ENCODE results near the gene RHO. TPM values are rescaled to one million over a fixed set of nuclear protein-coding genes. Genes with fewer than 3 reads are reported as not detected.

RHO gene
- total RNA-seq, 1 experiment from 2014 or later = not detected

DNA sequence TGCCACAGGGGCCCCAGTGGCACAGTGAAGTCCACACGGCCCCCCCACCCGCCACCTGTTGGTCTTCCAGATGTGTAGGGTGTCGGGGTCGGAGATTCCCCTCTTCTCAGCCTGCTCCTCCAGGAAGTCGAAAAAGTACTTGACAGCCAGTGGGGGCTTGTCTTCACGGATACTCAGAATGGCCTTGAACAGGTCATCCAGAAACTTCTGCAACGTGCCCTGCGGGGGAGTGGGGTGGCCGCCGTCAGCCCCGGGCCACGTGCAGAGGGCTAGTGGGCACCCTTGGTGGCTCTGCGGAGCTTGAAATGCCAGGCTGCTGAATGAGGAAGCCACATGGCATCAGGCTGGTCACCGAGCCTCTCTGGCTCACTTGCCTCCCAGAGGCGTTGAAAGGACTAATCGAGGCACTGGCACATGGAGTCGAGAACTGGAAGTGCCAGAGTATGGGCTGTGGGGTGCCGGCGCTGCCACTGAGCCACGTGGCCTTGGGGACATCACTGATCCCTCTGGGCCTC, 31.2 kb downstream of the RHO start:
- no peak for DNase-seq (ENCODE audit: low spot score)

DNA sequence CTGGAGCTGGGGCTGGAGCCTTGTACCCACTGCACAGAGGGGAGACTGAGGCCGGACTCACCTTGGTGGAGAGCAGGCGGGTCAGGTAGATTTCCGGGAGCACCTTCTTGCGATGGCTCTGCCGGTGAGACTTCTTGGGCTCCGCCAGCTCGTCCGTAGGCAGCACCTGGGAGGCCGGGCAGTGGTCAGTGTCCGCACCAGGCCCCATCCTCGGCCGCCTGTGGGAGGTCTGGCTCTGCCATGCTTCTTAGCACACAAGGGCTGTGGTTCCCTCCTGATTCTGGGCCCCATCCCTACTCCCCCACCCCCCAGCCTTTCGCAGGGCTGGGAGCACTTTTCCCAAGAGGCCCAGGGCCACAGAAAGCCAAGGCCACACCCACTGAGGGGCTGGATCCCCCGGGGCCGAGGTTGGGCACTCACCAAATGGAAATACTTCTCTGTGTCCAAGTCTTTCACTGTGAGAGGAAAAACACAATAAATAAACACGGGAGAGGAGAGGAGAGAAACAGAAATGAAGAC, 31.9 kb downstream of the RHO start:
- peak; percentile 89 for DNase-seq (ENCODE audit: low spot score)

DNA sequence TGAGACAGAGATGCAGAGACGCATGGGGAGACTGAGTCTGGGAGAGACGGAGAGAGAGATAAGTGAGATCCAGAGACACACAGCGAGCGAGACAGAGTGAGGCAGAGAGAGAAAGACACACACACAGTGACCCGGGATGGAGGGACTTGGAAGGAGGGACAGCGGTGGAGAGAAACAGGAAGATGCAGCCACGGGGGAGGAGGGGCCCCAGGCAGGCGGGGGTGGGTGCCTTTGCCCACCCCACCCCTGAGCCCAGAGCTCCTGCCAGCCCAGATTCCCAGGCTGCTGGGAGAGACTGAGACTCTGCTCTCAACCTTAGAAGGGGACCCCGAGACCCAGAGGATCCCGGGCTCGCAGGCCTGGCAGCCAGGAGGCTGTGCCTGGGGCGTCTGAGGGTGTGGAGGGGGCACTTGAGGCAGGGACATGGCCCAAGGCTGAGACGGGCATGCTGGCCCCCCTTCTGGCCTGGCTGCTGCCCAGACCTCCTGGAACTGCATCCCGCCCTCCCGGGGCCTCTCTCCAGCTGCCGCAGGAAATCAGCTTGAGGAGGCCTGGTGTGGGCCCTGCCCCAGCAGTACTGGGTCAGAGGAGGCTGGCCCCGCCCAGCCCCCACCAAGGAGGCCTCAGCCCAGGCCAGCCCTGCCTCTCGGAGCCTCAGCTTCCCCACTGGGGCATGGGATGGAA, 32.6 kb downstream of the RHO start:
- DNase-seq (ENCODE audit: low spot score) = peak; percentile 96

DNA sequence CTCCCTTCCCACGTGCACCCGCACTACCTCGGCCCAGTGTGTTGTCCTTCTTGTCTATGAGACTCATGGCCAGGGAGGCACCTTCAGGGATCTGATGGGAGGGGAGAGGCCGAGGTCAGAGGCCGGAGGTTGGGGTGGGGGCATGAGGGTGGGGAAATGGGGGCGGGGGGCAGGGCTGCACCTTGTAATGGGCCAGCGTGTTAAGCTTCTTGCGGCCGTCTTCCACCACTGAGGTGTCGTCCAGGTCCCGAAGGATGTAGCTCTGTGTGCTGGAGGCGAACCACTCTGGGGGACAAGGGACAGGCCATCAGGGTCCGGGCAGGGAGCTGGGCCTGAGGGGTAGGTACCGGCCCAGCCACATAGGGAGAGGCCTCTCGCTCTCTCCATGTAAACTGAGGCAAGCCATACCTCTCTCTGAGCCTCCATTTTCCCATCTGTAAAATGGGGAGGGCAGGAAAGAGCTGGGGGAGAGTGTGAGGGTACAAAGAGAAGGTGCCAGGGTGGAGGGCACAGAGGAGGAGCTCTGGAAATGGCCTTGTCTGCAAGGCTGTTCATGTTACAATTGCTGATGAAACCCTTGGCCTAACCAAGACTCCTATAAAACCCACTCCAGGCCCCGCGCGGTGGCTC, 33.3 kb downstream of the RHO start:
- DNase-seq (ENCODE audit: low spot score) = no peak

DNA sequence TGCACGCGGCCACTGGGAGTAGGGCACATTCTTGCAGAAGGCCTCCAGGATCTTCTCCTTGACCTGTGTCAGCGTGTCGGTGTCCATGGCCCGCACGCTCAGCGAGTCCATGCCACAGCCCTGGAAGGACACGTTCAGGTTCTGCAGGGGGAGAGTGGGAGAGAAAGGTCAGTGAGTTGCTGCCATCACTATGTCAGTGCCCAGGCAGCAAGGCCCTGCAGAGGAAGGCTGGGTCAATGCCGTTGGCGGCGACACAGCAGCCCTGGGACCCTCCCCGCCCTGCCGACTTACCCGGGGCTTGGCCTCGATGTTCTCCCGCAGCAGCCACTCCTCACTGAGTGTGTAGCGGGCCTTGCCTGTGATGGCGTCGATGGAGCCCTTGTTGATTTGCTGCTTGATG, 34.4 kb downstream of the RHO start:
- DNase-seq (ENCODE audit: low spot score) = no peak

DNA sequence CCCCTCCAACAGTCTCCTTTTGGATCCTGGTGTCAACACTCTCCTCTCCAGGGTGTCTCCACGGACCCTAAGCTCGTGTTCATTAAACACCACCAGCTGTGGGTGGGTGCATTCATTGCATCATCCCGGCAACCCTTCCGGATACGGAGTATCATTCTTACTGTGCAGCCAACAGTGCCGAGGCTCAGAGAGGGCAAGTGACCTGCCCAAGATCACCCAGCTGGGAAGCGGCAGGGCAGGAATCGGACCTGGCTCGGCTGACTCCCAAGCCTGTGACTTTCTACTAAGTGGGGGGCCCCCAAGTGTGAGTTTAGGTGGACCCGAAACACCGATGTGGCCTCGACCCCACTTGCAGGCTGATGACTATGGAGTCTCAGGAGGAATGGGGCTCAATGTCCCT, 34.9 kb downstream of the RHO start:
- DNase-seq (ENCODE audit: low spot score) = no peak

DNA sequence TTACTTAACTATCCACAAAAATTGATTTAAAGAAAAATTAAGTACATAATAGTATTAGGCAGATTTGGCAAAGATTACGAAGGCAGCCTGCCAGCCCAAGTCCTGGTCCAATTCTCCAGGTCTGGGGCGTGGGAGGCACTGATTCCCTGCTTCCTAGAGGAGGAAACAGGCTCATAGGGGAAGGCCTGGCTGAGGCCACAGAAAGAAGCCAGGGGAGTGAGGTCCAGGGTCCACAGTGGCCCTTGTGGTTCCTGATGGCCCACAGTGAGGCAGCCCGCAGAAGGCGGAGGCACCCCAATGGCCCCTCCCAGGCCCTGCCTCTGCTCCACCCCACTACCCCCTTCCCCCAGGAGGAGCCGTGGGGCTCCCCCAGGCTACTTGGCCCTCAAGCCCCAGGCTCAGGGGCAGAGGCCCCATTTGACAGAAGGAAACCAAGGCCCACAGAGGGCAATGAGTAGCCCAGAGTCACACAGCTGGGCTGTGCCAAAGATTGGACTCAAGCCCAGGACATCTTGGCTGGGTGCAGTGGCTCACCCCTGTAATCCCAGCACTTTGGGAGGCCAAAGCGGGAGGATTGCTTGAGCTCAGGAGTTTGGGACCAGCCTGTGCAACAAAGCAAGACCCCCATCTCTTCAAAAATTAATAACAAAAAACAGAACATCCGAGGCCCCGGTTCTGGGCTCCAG, 35.6 kb downstream of the RHO start:
- no peak for DNase-seq (ENCODE audit: low spot score)

DNA sequence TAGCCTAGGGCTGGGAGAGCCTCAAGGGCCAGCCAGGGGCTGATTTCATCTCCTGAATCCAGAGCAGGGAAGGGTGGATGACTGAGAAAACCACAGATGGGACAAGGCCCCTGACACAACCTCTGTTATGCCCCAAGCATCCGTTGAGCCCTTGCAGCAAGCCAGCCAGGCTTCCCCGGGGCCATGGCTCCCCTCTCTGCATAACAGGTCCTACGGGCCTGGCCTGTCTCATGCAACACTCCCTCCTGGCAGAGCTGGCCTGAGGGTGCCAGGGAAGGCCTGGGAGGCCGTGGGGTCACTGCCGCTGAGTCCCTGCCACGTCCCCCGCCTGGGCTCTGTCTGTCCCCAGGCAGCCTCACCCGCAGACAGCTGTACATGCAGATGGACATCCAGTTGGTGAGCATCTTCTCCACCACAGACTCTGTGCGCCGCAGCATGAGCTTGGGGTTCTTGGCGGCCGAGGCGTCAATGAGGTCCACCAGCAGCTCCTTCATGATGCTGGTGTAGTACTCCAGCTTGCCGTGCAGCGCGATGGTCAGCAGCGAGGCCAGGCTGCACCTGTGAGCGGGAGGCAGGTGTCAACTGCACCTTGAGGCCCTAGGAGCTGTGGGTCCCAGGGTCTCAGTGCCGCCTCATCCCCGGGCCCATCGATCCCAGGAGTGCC, 36.7 kb downstream of the RHO start:
- no peak for DNase-seq (ENCODE audit: low spot score)

DNA sequence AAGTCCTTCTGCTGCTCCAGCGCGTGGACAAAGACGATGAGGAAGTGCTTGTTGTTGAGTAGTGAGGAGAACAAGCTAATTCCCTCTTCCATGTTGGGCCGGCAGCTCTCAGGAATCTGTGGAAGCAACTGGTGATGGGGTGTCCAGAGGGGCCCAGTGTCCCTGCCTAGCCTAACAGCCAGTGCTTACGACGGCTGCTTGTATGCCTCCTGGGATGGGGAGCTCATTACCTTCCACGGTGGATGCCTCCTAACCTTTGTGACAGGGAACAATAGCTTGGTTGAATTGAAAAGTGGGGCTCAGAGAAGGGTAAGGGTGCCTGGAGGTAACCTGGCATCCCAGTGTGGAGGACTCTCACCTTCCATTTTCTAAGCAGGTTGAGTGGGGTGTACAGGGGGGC, 37.5 kb downstream of the RHO start:
- no peak for DNase-seq (ENCODE audit: low spot score)

DNA sequence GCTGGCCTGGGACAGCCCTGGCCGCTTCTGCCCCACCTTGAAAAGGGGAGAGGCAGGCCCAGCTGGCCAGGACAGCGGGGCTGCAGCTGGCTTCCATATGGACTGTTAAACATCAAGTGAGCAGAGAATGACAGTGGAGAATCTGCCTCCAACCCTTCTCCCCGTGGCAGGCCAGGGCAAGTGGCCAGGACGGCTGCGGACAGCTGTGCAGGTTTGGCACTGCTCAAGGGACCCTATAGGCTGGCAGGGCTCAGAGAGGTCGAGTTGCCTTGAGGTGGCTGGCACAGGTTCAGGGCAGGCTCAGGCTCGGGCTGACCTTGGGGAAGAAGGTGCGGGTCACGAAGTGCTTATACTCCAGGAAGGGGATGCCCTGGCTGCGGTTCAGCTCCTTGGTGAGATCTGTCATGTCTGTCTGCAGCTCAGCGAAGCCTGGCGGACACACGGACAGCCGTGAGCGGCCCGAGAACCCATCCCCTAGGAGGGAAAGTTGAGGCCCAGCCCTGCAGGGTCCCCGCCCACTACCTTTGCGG, 38.8 kb downstream of the RHO start:
- no peak for DNase-seq (ENCODE audit: low spot score)

DNA sequence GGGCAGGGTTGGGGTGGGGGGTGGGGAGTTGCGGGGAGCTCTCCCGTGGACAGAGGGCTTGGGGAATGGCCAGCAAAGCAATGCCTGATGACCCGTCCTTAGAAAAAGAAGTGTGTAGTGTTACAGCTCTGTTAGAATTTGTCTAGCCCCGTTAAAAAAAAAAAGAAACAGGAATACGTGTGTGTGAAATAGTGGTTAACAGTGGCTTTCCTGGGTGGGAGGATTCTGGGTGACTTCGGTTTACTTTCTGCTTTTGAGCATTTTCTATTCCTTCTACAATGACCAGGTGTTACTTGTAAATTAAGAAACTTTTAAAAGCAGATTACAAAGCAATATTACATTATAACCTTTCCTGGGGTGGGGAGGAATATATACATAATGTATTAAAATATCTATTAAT, 39.5 kb downstream of the RHO start:
- no peak for DNase-seq (ENCODE audit: low spot score)

DNA sequence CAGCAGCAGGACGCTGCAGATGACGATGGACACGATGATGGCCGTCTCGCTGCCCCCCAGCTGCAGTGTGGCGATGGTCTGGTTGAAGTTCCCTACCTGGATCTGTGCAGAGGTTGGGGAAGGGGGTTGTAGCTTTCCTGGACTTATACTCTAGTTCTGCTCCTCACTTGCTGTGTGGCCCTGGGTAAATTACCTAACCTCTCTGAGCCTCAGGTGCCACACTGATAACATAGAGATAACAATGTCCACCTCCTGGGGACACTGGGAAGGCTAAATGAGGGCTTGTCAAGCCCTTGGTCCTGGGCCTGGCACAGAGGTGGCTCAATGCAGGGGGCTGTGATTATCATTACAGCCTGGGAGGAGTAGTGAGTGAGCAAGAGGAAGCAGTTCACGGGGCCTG, 41.4 kb downstream of the RHO start:
- DNase-seq (ENCODE audit: low spot score) = no peak

DNA sequence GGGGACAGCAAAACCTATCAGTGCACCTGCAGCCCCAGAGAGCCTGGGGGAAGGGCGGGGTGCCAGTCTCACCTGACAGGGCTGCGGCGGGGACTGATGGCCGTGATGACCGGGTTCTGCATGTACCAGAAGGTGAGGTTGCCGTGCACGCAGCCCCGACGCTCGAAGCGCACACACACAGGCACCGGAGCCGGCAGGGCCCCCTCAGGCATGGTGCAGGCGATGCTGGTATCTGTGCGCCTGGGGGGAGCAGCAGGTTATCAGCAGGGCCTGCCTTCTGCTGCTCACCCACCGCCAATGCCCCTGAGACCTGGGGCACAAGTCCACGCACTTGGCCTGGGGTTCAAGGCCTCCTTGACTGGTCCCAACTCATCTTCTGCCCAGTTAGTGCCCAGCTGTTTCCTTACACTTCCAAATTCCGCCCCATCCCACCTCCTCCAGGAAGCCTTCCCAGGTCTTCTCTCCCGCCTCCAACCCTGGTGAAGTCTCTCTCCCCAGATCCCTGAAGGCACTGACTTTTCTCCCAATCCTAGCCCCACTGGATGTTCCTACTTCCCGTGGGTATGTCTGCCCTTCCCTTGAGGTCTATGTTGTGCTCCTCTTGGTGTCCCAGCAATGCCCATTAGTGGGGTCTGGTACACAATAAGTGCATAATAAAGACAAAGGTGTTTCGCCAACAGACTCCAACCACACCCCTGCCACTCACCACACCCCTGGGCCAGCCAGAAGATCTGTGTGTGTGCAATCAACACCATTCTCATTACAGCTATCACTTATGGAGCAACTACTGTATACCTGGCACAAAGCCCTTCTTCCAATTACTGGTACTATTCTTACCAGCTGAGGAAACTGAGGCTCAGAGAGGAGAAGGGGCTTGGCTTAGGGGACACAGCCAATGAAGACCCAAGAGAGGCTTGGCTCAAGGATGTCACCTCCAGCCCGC, 43.4 kb downstream of the RHO start:
- no peak for DNase-seq (ENCODE audit: low spot score)

DNA sequence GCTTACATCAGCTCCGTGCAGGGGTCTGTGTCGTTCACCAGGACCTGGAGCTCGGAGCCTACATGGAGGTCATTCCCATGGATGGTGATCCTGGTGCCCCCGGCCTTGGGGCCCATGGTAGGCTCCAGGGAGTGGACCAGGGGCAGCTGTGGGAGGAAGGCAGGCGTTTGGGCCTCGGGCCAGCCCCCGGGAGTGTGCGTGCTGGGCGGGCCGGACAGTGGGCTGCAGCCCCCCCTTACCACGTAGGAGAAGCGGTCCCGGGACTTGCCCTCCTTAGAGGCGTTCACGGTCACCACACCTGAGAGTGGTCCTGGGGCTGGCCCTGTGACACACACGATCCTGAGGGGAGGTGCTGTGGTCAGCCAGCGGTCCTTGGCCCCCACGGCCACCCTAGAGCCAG, 44.2 kb downstream of the RHO start:
- no peak for DNase-seq (ENCODE audit: low spot score)

DNA sequence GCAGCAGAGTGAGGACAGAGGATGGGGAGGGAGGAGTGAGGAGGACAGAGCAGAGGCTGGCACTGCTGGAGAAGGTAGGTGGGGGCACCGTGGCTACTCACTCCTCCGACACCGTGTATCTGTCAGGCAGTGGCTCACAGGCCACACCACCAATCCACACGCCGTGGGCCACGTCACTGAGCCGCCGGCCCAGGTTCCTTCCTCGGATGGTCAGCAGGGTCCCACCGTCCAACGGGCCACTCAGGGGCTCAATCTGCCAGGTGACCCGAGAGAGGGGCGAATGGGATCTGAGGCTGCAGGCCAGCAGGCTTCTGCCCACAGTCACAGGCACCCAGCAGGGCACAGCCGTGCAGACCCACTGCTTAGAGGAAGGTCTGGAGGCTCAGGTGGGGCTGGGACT, 45.1 kb downstream of the RHO start:
- DNase-seq (ENCODE audit: low spot score) = no peak

DNA sequence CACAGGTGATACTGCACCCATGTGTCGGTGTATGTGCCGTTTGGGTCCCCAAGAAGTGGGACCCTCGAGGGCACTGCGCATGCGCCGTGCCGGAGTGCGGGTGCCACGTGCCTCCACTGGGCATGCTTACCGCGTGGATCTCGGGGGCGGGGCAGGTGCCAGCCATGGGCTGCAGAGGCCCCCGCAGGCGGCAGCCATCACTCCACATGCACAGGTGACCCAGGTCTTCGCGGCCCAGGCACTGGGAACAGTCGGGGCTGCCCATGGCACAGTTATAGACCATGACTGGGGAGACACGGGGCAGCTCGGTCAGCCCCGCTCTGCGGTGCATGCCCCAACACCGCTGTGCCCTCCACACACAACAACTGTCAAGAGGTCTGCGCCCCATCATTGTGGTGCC, 45.8 kb downstream of the RHO start:
- DNase-seq (ENCODE audit: low spot score) = no peak

DNA sequence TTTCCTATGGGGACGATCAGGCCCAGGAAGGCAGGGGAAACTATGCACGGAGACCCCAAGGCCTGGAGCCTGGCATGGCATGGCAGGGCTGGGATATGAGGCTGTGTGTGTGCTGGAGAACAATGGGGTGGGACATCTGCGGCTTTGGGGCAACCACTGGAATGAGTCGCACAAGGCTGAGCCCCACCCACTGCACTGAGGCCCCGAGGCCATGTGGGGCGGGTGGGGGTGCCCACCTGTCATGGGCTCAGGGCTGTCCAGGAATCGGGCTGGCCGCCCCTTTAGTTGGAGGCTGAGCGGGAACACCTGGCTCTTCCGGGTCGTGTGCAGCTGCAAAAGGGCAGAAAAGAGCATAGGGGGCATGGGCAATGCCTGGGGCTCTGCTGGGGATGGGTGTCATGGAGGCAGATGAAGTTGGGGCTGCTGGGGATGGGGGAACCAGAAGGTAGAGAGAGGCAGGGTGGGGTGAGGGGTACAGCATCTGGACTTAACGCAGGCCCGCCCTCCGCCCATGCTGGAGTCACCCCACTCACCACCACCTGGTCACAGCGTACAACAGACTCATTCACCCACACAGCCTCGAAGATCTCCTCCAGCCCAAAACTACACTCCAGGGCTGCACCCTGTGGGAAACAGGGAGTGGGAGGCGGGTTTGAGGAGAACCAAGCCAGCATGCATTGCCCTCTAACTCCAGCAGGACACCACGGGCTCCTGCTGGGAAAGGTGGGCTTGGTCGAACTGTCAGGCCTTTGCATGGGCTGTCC, 47.0 kb downstream of the RHO start:
- DNase-seq (ENCODE audit: low spot score) = no peak

DNA sequence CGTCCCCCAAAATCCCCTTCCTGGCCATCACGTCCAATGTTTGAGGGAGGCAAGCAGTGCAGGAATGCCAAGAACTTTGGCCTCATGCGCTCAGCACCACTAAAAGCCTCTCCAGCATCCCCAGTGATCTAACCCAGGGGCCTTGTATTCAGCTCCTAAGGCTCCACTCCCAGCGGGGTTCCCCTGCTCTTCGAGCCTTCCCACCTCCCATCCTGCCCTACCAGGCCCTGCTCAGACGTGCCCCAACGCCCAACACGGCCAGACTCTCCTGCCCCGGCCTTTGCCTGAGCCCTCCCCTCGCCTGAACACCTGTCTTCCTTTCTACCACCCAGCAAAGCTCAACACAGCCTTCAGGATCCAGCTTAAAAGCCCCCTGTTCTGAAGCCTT, 47.6 kb downstream of the RHO start:
- DNase-seq (ENCODE audit: low spot score) = no peak

DNA sequence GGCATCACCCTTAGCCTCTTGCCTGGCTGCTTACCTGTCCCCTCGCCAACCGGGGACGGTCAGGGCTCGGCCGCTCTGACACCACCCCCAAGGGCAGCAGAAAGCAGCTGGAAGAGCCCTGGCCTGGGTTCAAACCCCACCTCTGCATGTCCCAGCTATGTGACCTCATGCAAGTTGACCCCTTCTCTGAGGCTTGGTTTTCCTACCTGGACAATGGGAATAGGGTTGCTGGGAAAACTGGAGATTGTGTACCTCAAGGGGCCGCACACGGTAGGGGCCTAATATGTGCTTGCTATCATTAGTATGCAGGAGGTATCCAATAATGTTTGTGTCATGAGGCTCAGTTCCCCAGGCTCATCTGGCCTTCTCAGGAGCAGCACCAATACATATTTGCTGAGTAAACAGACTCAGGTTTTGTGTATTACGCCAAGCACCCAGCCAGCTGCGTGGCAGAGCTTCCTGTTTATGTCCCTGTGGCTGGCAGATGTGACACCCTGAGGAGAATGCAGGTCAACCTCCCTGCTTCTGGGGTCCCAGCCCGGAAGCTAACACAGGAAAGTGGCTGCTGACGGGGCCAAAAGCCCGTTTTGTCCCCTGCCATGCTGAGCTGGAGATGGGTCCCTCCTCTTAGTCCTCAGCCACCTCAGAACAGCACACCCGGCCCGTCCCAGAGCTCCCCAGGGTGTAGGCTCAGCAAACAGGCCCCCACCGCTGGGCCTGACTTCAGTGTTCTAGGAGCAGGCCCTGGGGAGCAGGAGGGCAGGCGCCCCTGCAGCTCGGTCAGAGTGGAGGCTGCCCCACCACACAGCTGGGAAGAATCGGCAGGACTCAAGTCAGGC, 48.3 kb downstream of the RHO start:
- DNase-seq (ENCODE audit: low spot score) = no peak

All from A172 (cell line).